ENCODE results near the gene FNBP1. TPM values are rescaled to one million over a fixed set of nuclear protein-coding genes. Genes with fewer than 3 reads are reported as not detected.

Gene FNBP1
- total RNA-seq, 6 experiments from 2014 or later, result 11.7 to 27.1 (median 15.9) TPM

DNA sequence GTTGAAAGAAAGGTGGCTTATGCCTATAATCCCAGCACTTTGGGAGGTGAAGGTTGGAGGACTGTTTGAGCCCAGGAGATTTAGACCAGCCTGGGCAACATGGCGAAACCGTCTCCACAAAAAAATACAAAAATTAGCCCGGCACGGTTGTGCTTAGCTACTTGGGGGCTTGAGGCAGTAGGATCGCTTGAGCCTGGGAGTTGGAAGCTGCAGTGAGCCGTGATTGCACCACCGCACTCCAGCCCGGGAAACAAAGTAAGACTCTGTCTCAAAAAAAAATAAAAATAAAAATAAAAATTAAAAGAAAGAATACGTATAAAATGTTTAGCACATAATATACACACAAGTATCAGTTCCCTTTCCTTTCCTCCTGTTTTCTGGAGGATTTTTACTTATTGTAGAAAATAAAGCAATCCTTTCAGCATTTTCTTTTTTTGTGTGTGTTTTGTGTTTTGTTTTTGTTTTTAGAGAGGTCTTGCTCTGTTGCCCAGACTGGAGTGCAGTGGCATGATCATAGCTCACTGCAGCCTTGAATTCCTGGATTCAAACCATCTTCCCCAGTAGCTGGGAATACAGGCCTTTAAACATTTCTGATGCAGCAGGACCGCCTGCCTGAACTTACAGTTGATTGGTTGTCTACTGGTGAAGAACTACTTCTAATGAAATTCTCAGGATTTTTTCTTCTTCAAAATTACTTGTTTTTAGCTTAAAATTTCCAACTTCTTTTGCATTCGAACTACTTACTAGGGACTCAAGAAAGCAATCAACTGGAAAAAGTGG lies 6.6 kb upstream of the FNBP1 start:
- intact Hi-C loops (cut with DNase I), result no loop called here
- Histone ChIP-seq H3K9me3 (no peaks in the 10 kb centered on the region), H3K4me1 (peaks cover 0 to 11% (median 4%) of the 10 kb centered on the region in 4 donors), H3K36me3 (no peaks in the 10 kb centered on the region), H3K27me3 (no peaks in the 10 kb centered on the region), H3K27ac (no peak overlapping the region), H3K4me3 (no peak overlapping the region)
- 85% methylated on average over 10 of the region's 11 CpGs for WGBS (ENCODE audit: insufficient coverage, low coverage, low lambda C conversion rate, missing lambda C conversion rate)
- peak in 1 of 3 donors; percentile 30 for DNase-seq
- TF ChIP-seq, protein P1, sequence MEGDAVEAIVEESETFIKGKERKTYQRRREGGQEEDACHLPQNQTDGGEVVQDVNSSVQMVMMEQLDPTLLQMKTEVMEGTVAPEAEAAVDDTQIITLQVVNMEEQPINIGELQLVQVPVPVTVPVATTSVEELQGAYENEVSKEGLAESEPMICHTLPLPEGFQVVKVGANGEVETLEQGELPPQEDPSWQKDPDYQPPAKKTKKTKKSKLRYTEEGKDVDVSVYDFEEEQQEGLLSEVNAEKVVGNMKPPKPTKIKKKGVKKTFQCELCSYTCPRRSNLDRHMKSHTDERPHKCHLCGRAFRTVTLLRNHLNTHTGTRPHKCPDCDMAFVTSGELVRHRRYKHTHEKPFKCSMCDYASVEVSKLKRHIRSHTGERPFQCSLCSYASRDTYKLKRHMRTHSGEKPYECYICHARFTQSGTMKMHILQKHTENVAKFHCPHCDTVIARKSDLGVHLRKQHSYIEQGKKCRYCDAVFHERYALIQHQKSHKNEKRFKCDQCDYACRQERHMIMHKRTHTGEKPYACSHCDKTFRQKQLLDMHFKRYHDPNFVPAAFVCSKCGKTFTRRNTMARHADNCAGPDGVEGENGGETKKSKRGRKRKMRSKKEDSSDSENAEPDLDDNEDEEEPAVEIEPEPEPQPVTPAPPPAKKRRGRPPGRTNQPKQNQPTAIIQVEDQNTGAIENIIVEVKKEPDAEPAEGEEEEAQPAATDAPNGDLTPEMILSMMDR (IDR thresholded peaks at IDR 0.05), result no peak
- no peak for TF ChIP-seq POLR2A (IDR thresholded peaks at IDR 0.05)
- ATAC-seq, result no peak

DNA sequence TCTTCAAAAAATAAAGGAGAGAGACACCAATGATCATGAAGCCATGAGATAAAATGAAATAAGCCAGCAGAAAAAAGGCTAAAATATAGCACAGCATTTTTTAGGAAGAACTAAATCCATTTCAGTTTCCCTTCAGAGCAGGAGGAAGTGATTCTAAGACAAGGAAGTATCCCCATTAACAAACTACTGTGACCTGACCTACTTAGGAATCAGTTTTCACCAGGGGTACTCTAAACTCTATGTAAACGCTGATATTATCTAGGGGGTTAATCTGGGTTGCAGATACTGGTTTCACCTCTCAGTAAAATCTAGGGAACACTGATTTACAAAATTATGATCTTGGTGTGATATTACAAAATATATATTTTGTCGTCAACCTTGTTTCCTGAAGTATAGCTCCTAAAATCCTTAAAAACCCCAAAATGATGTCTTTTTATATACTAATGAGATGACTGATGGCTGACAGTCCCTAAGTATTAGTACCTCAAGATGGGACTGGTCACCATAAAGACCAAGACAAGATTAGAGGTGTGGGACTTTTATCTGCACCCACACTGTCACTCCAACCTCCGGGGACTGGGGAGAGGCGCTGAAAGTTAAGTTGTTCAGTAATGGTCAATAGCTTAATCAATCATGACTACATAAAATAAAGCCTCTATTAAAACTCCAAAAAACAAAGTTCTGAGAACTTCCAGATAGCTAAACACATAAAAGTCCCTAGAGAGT lies 2.9 kb upstream of the FNBP1 start:
- no peaks in the 10 kb centered on the region for H3K9me3 ChIP-seq
- peaks cover 0 to 15% (median 0%) of the 10 kb centered on the region in 4 donors for H3K4me1 ChIP-seq
- intact Hi-C loops (cut with DNase I), result no loop called here
- no peak for DNase-seq
- no peaks in the 10 kb centered on the region for H3K36me3 ChIP-seq
- H3K27ac ChIP-seq, result peak overlapping the region; percentile 1 to 8 (median 3)
- no peak for ATAC-seq
- no peaks in the 10 kb centered on the region for H3K27me3 ChIP-seq
- TF ChIP-seq, protein P1 (IDR thresholded peaks at IDR 0.05), result no peak
- no peak for TF ChIP-seq POLR2A (IDR thresholded peaks at IDR 0.05)
- H3K4me3 ChIP-seq, result no peak overlapping the region
- 54% methylated on average over 4 of the region's 4 CpGs for WGBS (ENCODE audit: insufficient coverage, low coverage, low lambda C conversion rate, missing lambda C conversion rate)

DNA sequence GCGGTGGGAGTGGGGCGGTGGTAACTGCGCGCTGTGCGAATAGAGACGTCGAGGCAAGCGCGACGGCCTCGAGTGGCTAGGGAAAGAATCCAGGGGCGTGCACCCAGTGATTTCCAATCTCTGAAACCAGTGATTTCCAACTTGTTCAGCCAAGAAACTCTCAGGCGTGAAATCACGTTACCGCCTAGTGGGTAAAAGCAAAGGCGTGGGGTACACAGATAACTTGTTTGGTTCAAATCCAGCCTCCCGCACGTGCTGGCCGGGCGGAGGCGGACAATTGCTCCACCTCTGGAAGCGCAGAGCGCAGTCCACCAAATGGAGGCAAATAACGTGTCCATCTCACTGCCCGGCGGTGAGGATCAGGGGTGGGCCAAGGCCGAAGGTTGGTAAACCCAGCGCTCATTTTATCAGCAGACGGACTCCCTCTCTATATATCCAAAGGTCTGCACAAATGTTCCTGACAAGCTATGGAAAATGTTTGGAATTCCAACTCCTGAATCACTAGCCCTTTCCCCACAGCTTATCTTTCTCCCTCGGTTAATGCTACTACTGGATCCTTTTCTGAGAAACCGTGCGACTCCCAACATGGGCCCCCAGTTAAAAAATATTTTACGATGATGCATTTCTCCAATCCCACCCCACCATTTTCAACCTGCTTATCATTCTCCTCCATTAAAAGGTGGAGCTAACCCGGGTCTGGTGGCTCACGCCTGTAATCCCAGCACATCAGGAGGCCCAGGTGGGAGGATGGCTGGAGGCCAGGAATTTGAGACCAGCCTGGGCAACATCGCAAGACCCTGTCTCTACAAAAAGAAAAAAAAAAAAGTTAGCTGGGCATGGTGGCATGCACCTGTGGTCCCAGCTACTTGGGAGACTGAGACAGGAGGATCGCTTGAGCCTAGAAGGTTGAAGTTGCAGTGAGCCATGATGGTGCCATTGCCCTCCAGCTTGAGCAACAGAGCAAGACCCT lies 950 bp upstream of the FNBP1 start:
- Histone ChIP-seq H3K27me3 (no peaks in the 10 kb centered on the region), H3K4me3 (peak overlapping the region; percentile 70 to 91 (median 83)), H3K9me3 (no peaks in the 10 kb centered on the region), H3K4me1 (peaks cover 0 to 15% (median 0%) of the 10 kb centered on the region in 4 donors), H3K27ac (peak overlapping the region; percentile 89 to 95 (median 93)), H3K36me3 (no peaks in the 10 kb centered on the region)
- DNase-seq, result peak; percentile 61 to 78 (median 77)
- peak; percentile 41 to 64 (median 52) for ATAC-seq
- intact Hi-C loops (cut with DNase I), result no loop called here
- TF ChIP-seq, protein P1 (IDR thresholded peaks at IDR 0.05), result peak in 1 of 4 donors; percentile 25
- no peak for TF ChIP-seq POLR2A (IDR thresholded peaks at IDR 0.05)
- 23% methylated on average over 30 of the region's 37 CpGs for WGBS (ENCODE audit: insufficient coverage, low coverage, low lambda C conversion rate, missing lambda C conversion rate)

DNA sequence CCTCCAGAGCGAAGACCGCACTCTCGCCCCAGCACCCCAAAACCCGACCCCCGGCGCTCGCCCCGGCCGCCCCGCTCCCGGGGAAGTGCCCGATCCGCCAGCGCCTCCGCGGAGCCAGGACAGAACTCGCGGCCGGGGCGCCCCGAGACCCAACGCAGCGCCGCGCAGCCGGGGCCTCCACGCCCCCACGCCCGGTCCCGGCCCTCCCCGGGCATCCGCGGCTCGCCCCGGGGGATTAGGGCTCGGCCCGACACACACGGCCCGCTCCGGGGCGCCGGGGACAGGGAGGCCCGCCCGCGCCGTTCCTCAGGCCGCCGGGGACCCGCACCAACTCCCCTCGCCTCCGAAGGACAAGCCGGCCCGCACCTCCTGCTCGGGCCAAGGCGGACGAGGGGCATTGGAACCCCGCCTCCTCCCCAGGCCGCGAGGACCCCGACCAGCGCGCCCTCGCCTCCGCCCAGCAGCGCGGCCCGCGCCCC lies 544 bp downstream of the FNBP1 start:
- intact Hi-C loops (cut with DNase I), result no loop called here
- TF ChIP-seq POLR2A (IDR thresholded peaks at IDR 0.05), result no peak
- TF ChIP-seq, protein P1 (IDR thresholded peaks at IDR 0.05), result no peak
- WGBS (ENCODE audit: insufficient coverage, low coverage, low lambda C conversion rate, missing lambda C conversion rate), result no CpG with 5 or more reads among the region's 68 CpGs
- peaks cover 0 to 15% (median 0%) of the 10 kb centered on the region in 4 donors for H3K4me1 ChIP-seq
- no peaks in the 10 kb centered on the region for H3K36me3 ChIP-seq
- H3K9me3 ChIP-seq, result no peaks in the 10 kb centered on the region
- H3K4me3 ChIP-seq, result peak overlapping the region; percentile 70 to 91 (median 83)
- ATAC-seq (peak; percentile 12 to 40 (median 30)), DNase-seq (peak; percentile 53 to 66 (median 60))
- H3K27ac ChIP-seq, result peak overlapping the region; percentile 89 to 95 (median 93)
- no peaks in the 10 kb centered on the region for H3K27me3 ChIP-seq
